ENCODE results near the gene VRK1.

DNA sequence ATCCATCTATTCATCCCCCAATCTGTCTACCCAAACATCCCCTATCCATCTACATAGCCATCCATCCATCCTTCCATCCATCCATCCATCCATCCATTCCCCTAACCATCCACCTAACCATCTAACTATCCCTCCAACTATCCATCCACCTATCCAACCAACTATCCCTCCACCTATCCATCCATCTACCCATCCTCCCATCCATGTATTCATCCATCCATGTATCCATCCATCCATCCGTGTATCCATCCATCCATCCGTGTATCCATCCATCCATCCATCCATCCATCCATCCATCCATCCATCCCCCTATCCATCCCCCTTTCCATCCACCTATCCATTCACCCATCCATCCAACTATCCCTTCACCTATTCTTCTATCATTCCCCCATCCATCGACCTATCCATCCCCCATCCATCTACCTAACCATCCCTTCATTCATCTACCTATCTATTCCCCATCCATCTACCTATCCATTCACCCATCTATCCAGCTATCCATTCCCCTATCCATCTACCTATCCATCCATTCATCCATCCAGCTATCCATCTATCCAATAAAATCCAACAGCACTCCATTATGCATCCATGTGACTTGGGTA, 131.7 kb downstream of the VRK1 start:
- TF ChIP-seq, protein P1, sequence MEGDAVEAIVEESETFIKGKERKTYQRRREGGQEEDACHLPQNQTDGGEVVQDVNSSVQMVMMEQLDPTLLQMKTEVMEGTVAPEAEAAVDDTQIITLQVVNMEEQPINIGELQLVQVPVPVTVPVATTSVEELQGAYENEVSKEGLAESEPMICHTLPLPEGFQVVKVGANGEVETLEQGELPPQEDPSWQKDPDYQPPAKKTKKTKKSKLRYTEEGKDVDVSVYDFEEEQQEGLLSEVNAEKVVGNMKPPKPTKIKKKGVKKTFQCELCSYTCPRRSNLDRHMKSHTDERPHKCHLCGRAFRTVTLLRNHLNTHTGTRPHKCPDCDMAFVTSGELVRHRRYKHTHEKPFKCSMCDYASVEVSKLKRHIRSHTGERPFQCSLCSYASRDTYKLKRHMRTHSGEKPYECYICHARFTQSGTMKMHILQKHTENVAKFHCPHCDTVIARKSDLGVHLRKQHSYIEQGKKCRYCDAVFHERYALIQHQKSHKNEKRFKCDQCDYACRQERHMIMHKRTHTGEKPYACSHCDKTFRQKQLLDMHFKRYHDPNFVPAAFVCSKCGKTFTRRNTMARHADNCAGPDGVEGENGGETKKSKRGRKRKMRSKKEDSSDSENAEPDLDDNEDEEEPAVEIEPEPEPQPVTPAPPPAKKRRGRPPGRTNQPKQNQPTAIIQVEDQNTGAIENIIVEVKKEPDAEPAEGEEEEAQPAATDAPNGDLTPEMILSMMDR (conservative IDR thresholded peaks at IDR 0.05; ENCODE audit: low read depth, low read length): no peak
- no peak for TF ChIP-seq POLR2A (IDR thresholded peaks at IDR 0.05; ENCODE audit: low read depth, low read length)
- TF ChIP-seq CEBPB (IDR thresholded peaks at IDR 0.05; ENCODE audit: low read depth, low read length): no peak
- no peak for TF ChIP-seq SMC3 (IDR thresholded peaks at IDR 0.05; ENCODE audit: low read depth, low read length)
- TF ChIP-seq, protein P2, sequence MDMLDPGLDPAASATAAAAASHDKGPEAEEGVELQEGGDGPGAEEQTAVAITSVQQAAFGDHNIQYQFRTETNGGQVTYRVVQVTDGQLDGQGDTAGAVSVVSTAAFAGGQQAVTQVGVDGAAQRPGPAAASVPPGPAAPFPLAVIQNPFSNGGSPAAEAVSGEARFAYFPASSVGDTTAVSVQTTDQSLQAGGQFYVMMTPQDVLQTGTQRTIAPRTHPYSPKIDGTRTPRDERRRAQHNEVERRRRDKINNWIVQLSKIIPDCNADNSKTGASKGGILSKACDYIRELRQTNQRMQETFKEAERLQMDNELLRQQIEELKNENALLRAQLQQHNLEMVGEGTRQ (IDR thresholded peaks at IDR 0.05; ENCODE audit: low read depth, low read length): no peak
- TF ChIP-seq RCOR1 (IDR thresholded peaks at IDR 0.05; ENCODE audit: insufficient replicate concordance, low read length): no peak
- TF ChIP-seq MAFK (IDR thresholded peaks at IDR 0.05; ENCODE audit: low read depth, low read length): no peak
- TF ChIP-seq MXI1 (IDR thresholded peaks at IDR 0.05; ENCODE audit: borderline replicate concordance, low read depth, low read length): no peak
- no peak for TF ChIP-seq CHD1 (IDR thresholded peaks at IDR 0.05; ENCODE audit: low read depth, low read length)
- TF ChIP-seq RAD21 (IDR thresholded peaks at IDR 0.05; ENCODE audit: low read length): no peak
- no peak for TF ChIP-seq RFX5 (IDR thresholded peaks at IDR 0.05; ENCODE audit: low read depth, low read length)
